Heart left ventricle (tissue), 13 donors: Measurements from ENCODE around the gene INSR.

ENCODE experiments used
- POLR2A ChIP-seq, 2 donors: fragments of 450-650 bp; IDR thresholded peaks; one replicate each; pipeline ENCODE4 v1.6.1; 2017; ENCODE audit warnings: antibody characterized with exemption in 2 of 2, mild to moderate bottlenecking in 2 of 2, moderate library complexity in 2 of 2
- TF ChIP-seq, protein P1 (sequence below), 12 donors: fragments of 200-600 bp; sonication (generic) in 4 of 12; IDR thresholded peaks; one replicate each; pipeline versions ENCODE4 v1.5.0 to v1.8.0; 2018 to 2022; ENCODE audit warnings: antibody characterized with exemption in 12 of 12, mild to moderate bottlenecking in 5 of 12
- donor health status: ischemic (EF 13 %, LVEDD 7.1; RV severe dilation, severe dysfunction).
- donor health status: DM: no; HTN: yes; CAD: no.
- donor health status: DM: no; HTN: no; CAD: no.
- donor health status: ischemic (EF 25% LVEDD 6.9; RV normal size, moderate dysfunction).
- donor health status: ischemic (EF 25% LVEDD 5.7; RV mildly dilated, moderate dysfunction).
- donor health status: ischemic (EF 35%, LVEDD 5.7; RV mildly dilated, moderate dysfunction).
- donor health status: nonischemic (EF 11% LVEDD 7.7; RV severe dilation, severe dysfunction).
- donor health status: DM: yes; HTN: yes; CAD: no.
- donor health status: PGD.
- donor health status: ischemic (EF 29% LVEDD 5.4; RV normal size, mild dysfunction).
- donor health status: nonischemic (EF 23%, LVEDD 6.1; RV moderate dilation, normal function).

DNA sequence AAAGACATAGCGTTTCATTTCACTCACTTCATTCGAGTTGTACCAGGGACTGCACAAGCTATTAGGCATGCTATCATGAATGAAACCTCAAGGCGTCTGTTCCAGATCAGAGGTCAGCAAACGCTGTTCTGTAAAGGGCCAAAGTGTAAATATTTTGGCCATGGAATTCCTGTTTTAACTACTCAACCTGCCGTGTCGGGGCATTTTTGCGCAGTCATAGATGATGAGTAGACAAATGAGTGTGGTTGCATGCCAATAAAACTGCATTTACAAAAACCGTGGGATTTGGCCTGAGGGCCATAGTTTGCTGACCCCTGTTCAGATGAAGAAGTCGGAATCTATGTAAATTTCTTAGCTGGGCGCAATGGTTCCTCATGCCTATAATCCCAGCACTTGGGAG lies 6.5 kb downstream of the INSR start:
- TF ChIP-seq, protein P1, sequence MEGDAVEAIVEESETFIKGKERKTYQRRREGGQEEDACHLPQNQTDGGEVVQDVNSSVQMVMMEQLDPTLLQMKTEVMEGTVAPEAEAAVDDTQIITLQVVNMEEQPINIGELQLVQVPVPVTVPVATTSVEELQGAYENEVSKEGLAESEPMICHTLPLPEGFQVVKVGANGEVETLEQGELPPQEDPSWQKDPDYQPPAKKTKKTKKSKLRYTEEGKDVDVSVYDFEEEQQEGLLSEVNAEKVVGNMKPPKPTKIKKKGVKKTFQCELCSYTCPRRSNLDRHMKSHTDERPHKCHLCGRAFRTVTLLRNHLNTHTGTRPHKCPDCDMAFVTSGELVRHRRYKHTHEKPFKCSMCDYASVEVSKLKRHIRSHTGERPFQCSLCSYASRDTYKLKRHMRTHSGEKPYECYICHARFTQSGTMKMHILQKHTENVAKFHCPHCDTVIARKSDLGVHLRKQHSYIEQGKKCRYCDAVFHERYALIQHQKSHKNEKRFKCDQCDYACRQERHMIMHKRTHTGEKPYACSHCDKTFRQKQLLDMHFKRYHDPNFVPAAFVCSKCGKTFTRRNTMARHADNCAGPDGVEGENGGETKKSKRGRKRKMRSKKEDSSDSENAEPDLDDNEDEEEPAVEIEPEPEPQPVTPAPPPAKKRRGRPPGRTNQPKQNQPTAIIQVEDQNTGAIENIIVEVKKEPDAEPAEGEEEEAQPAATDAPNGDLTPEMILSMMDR (IDR thresholded peaks at IDR 0.05), result no peak
- no peak for TF ChIP-seq POLR2A (IDR thresholded peaks at IDR 0.05)
